Posterior cingulate gyrus (tissue), 11 donors: ENCODE results near the gene PIEZO2.
"Not testable (repeated sequence)": the region's sequence is repeated elsewhere in the genome, so short reads cannot be mapped to it uniquely, and the experiment has no call there.

Experiments
- DNase-seq, 10 donors: peaks; one replicate each; pipeline versions ENCODE4 v3.0.0 to v3.0.0-alpha.2; 2020 to 2021; ENCODE audit warnings: mixed read lengths in 3 of 10
- intact Hi-C: fragments of 100-400 bp; cut with DNase I; formaldehyde crosslinking; loops from one replicate; pipeline ENCODE4 v1.15.1; 2023

Gene PIEZO2

GRCh38 chr18:11154368-11154989 lies 5.1 kb upstream of the PIEZO2 start:
- no peak for DNase-seq
- intact Hi-C loops = loop anchor here (2.0 to 5.0 kb wide), 2 partner anchors 302 to 367 kb away; no protein-coding TSS in a partner anchor

GRCh38 chr18:11153097-11153496 lies 3.7 kb upstream of the PIEZO2 start:
- intact Hi-C loops = loop anchor here (5.0 kb wide), 1 partner anchor 366 kb away; no protein-coding TSS in a partner anchor
- no peak for DNase-seq

- no peak for DNase-seq
- intact Hi-C loops = loop anchor here (5.0 kb wide), 1 partner anchor 363 kb away; no protein-coding TSS in a partner anchor
Measured at GRCh38 chr18:11150271-11150615, 874 bp upstream of the PIEZO2 start.

- DNase-seq = peak in 2 of 10 donors; percentile 18 to 83
- intact Hi-C loops = loop anchor here (5.0 kb wide), 1 partner anchor 107 kb away; no protein-coding TSS in a partner anchor
Measured at GRCh38 chr18:11148680-11149440, 509 bp downstream of the PIEZO2 start.

GRCh38 chr18:11147962-11148679 lies 1.2 kb downstream of the PIEZO2 start:
- DNase-seq = peak in 3 of 10 donors; percentile 36 to 85 (median 81)

GRCh38 chr18:11147371-11147951 lies 1.9 kb downstream of the PIEZO2 start:
- peak in 2 of 10 donors; percentile 30 to 66 for DNase-seq
- intact Hi-C loops = loop anchor here (5.0 kb wide), 1 partner anchor 105 kb away; no protein-coding TSS in a partner anchor

More at GRCh38 chr18:11147962-11148679, 1.2 kb downstream of the PIEZO2 start:
- intact Hi-C loops = loop anchor here (5.0 kb wide), 1 partner anchor 106 kb away; no protein-coding TSS in a partner anchor

- DNase-seq = peak in 1 of 10 donors; percentile 52
- intact Hi-C loops = loop anchor here (5.0 kb wide), 1 partner anchor 105 kb away; no protein-coding TSS in a partner anchor
Measured at GRCh38 chr18:11146947-11147345, 2.4 kb downstream of the PIEZO2 start.

GRCh38 chr18:11146238-11146946 lies 3.0 kb downstream of the PIEZO2 start:
- DNase-seq = peak in 9 of 10 donors; percentile 23 to 92 (median 70)
- intact Hi-C loops = loop anchor here (5.0 kb wide), 1 partner anchor 104 kb away; no protein-coding TSS in a partner anchor

GRCh38 chr18:11145413-11146191 lies 3.8 kb downstream of the PIEZO2 start:
- intact Hi-C loops = loop anchor here (5.0 kb wide), 1 partner anchor 103 kb away; no protein-coding TSS in a partner anchor
- DNase-seq = no peak

GRCh38 chr18:11137400-11137799 lies 12.0 kb downstream of the PIEZO2 start:
- intact Hi-C loops = no loop called here
- DNase-seq = no peak

- intact Hi-C loops = no loop called here
- DNase-seq = no peak
Measured at GRCh38 chr18:11136241-11136640, 13.1 kb downstream of the PIEZO2 start.

GRCh38 chr18:11134940-11135339 lies 14.4 kb downstream of the PIEZO2 start:
- intact Hi-C loops = no loop called here
- DNase-seq = no peak

- DNase-seq, intact Hi-C loops: not testable (repeated sequence)
Measured at GRCh38 chr18:11129059-11129458, 20.3 kb downstream of the PIEZO2 start.

GRCh38 chr18:11125492-11126315 lies 23.7 kb downstream of the PIEZO2 start:
- no peak for DNase-seq
- intact Hi-C loops = no loop called here

GRCh38 chr18:11124054-11124453 lies 25.3 kb downstream of the PIEZO2 start:
- no peak for DNase-seq
- intact Hi-C loops = no loop called here

- no peak for DNase-seq
- intact Hi-C loops = no loop called here
Measured at GRCh38 chr18:11121443-11121849, 27.9 kb downstream of the PIEZO2 start.

- intact Hi-C loops = no loop called here
- DNase-seq = no peak
Measured at GRCh38 chr18:11119959-11120587, 29.3 kb downstream of the PIEZO2 start.

- intact Hi-C loops = no loop called here
- DNase-seq = peak in 1 of 10 donors; percentile 25
Measured at GRCh38 chr18:11119550-11119949, 29.8 kb downstream of the PIEZO2 start.
